BJ (cell line): ENCODE data around the gene AVL9. TPM values are rescaled to one million over a fixed set of nuclear protein-coding genes. Genes with fewer than 3 reads are reported as not detected.
"Not testable (repeated sequence)": the region's sequence is repeated elsewhere in the genome, so short reads cannot be mapped to it uniquely, and the experiment has no call there.

Source experiments
- CTCF ChIA-PET: fragments of 350-600 bp; formaldehyde crosslinking; extraction: SDS; loops from one replicate; lab custom pipeline; 2021; ENCODE audit warnings: antibody characterized with exemption, inconsistent platforms; lab: Yijun Ruan, JAX
- POLR2A ChIA-PET: fragments of 300-600 bp; sonication (Branson Sonifier 250); formaldehyde crosslinking; extraction: SDS; loops from one replicate; lab custom pipeline; 2021; ENCODE audit warnings: antibody characterized with exemption; lab: Charles Lee
- DNase-seq: peaks from one replicate; pipeline ENCODE4 v3.0.0-alpha.2; 2011; ENCODE audit warnings: low read depth
- H3K27me3 ChIP-seq: 2 replicates; pipeline ENCODE4 v1.6.0; 2011; ENCODE audit warnings: low read length; ENCODE audit not compliant: control insufficient read depth, insufficient read depth
- H3K36me3 ChIP-seq: 2 replicates; pipeline ENCODE4 v1.5.1; 2011; ENCODE audit warnings: low read length; ENCODE audit not compliant: control insufficient read depth, insufficient read depth
- H3K4me3 ChIP-seq: 2 replicates; pipeline ENCODE4 v1.5.1; 2011; ENCODE audit warnings: low read depth, mild to moderate bottlenecking, control low read depth, low read length
- CTCF ChIP-seq: IDR thresholded peaks from 2 replicates; pipeline ENCODE4 v1.5.1; 2011; ENCODE audit warnings: low read depth, mild to moderate bottlenecking, control low read depth, inconsistent platforms, low read length, moderate library complexity; ENCODE audit not compliant: insufficient read depth
- polyA plus RNA-seq: library from polyadenylated mRNA; depleted of rRNA; stranded (reverse); fragments of >200 nt; gene quantifications from 2 replicates; pipeline ENCODE4 v1.2.3, GENCODE V29; 2011

The AVL9 gene
- polyA plus RNA-seq, 1 experiment = 12.0 TPM

GRCh38 chr7:32461484-32461883 is 33.8 kb upstream of the AVL9 start:
- no peak for DNase-seq
- Histone ChIP-seq H3K36me3 (no peaks in the 10 kb centered on the region), H3K27me3 (no peaks in the 10 kb centered on the region), H3K4me3 (no peak overlapping the region)
- TF ChIP-seq CTCF = no peak
- ChIA-PET POLR2A (no interaction called here), CTCF (no interaction called here)

- no peak for TF ChIP-seq CTCF
- Histone ChIP-seq H3K27me3 (no peaks in the 10 kb centered on the region), H3K36me3 (no peaks in the 10 kb centered on the region), H3K4me3 (no peak overlapping the region)
- DNase-seq = no peak
- CTCF ChIA-PET = no interaction called here
- POLR2A ChIA-PET = no interaction called here
Observed at GRCh38 chr7:32462451-32462850, 32.8 kb upstream of the AVL9 start.

- POLR2A ChIA-PET = no interaction called here
- Histone ChIP-seq H3K36me3 (no peaks in the 10 kb centered on the region), H3K27me3 (no peaks in the 10 kb centered on the region), H3K4me3 (no peak overlapping the region)
- no peak for DNase-seq
- CTCF ChIA-PET = no interaction called here
- no peak for TF ChIP-seq CTCF
Observed at GRCh38 chr7:32462977-32463376, 32.3 kb upstream of the AVL9 start.

DNA sequence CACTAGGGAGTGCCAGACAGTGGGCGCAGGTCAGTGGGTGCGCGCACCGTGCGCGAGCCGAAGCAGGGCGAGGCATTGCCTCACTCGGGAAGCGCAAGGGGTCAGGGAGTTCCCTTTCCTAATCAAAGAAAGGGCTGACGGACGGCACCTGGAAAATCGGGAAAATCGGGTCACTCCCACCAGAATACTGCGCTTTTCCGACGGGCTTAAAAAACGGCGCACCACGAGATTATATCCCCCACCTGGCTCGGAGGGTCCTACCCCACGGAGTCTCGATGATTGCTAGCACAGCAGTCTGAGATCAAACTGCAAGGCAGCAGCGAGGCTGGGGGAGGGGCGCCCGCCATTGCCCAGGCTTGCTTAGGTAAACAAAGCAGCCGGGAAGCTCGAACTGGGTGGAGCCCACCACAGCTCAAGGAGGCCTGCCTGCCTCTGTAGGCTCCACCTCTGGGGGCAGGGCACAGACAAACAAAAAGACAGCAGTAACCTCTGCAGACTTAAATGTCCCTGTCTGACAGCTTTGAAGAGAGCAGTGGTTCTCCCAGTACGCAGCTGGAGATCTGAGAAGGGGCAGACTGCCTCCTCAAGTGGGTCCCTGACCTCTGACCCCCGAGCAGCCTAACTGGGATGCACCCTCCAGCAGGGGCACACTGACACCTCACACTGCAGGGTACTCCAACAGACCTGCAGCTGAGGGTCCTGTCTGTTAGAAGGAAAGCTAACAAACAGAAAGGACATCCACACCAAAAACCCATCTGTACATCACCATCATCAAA is 30.5 kb upstream of the AVL9 start:
- POLR2A ChIA-PET, H3K36me3 ChIP-seq, H3K4me3 ChIP-seq, CTCF ChIA-PET, DNase-seq, H3K27me3 ChIP-seq: not testable (repeated sequence)

DNA sequence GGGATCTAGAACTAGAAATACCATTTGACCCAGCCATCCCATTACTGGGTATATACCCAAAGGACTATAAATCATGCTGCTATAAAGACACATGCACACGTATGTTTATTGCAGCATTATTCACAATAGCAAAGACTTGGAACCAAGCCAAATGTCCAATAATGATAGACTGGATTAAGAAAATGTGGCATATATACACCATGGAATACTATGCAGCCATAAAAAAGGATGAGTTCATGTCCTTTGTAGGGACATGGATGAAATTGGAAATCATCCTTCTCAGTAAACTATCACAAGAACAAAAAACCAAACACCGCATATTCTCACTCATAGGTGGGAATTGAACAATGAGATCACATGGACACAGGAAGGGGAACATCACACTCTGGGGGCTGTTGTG is 25.3 kb upstream of the AVL9 start:
- CTCF ChIA-PET = not testable (repeated sequence)

DNA sequence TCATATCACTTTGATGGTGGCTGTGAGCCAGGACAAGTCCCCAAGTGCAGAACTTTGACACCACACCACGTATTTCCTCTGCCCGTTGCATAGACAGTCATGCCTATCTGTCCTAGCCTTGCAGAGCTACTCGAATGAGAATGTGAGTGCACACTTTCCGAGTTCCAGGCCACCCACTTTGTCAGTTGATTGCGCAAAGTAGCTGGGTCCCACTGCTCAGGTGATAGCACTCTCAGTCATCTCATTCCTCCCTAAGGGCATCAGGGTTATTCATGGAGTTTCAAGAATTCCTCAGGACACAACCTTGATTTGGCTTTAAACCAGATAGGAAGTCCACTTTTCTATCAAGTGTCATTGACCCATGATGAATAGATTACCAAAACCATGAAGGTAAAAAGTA is 24.4 kb upstream of the AVL9 start:
- POLR2A ChIA-PET = no interaction called here
- H3K4me3 ChIP-seq = no peak overlapping the region
- no peaks in the 10 kb centered on the region for H3K36me3 ChIP-seq
- no peak for DNase-seq
- CTCF ChIA-PET = no interaction called here
- H3K27me3 ChIP-seq = no peaks in the 10 kb centered on the region
- no peak for TF ChIP-seq CTCF

More for the DNA sequence above, 25.3 kb upstream of the AVL9 start:
- POLR2A ChIA-PET, H3K36me3 ChIP-seq, H3K4me3 ChIP-seq, DNase-seq, H3K27me3 ChIP-seq: not testable (repeated sequence)
